ENCODE results near the gene SUPT20HL1.
"Not testable (repeated sequence)": the region's sequence is repeated elsewhere in the genome, so short reads cannot be mapped to it uniquely, and the experiment has no call there.

Gene SUPT20HL1

DNA sequence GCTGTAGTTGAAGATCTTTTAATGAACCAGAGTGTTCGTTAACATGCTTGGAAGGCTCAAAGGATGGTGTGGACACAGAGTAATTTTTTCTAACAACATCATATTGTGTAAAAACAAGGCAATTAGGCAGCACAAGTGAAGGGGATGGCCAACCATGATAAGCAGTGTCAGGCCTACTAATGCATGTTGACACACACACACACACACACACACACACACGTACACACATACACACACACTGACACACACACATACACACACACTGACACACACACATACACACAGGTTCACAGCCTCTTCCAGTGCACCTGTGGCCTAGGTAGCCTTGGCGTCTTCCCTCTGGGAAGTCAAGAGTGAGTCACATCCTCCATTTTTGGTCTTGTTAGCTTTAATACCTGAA lies at the start of gene SUPT20HL1:
TSS of gene SUPT20HL1 (plus strand) at position 368 of the 400 bp plus-strand sequence. CDS start 2,122 bp downstream, outside the sequence.
- DNase-seq: no peak

DNA sequence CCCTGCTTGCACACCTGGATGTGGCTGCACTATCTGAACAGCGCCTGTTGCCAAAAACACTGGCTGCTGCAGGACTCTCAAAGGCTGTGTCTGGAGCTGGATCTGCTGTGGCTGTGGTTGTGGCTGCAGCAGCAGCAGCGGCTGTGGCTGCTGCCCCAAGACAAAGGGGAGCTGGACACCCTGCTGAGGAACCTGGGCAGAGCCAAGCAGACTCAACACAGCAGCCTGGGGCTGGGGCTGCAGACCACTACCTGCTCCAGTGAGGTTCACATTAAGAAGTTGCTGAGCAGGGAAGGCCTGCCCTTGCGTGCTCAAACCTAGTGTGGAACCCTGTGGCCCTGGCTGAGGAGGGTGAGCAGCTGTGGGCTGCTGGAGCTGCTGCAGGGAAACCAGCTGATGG lies 49.5 kb upstream of the SUPT20HL1 start:
- DNase-seq: not testable (repeated sequence)

DNA sequence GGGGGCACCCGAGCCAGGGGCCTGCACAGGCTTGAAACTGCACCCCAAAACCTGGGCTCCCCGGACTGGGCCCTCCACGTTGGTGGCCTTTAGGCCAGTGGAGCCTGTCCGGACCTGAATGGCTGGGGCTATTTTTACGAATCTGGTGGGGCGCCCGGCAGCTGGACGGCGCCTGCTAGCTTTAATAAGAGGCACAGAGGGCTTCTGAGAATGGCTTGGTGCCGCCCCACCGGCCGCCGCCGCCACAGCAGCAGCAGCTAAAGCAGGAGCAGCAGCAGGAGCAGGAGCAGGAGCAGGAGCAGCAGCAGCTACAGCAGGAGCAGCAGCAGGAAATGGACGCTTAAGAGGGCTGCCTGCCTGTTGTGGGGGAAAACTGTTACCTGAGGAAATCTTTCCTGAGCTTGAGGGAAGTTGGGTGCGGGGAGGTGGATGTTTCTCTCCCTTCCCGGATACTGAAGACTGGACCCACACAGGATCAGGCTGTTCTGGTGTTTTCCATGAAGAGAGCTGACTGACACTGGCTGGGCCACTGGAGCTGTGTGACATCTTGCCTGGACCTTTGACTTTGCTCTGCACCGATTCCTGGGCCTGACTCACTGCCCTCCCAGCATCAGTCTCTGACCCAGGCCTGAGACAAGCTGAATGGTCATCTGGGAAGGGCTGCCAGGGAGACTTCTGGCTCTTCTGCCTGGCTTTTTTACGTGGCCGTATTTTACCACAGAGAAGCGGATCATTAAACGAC lies 48.8 kb upstream of the SUPT20HL1 start:
- DNase-seq: not testable (repeated sequence)

DNA sequence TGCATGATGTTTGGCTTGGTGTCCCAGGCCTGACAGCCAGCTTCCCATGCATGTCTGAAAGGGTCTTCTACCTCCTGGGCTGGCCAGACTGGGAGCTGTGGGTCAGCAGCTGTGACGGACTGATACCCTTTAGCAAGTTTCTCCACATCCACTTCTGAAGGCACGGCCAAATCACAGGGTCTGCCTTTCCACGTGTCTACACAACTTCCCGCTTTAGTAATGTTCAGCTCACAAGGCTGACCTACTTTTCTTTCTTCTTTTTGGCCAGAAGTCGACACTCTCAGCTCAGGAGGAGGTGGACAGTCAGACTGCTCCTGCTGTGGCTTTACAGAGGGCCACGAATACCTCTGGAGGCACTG lies 48.2 kb upstream of the SUPT20HL1 start:
- not testable (repeated sequence) for DNase-seq

DNA sequence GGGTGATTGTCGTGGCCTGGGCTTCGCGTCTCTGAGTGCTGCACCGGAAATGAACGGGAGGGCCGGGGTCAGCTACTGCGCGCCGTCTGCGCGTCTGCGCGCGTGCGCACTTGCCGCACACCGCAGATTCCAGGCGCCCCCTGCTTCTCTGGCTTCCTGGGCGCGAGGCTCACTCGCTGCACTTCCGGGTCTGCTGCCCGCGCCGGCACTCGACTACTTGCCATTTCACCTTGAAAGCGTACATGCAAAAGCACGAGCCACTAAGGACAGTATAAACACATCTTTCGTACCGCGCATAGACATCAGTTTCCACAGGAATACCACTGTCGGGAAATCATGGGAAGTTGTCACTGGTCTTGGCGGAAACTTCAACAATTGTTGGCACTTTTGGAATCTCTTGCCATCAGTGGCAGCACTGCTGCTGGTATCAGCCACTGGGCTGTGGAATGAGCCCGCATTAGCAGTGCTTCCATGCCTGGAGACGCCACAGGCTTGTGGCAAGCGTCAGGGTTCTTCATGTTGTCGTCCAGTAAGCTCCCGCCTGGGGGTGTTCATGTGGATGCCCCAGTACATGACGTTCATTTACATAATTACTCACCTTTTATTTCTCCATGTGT lies 46.3 kb upstream of the SUPT20HL1 start, which contains the start of gene SUPT20HL2:
TSS of gene SUPT20HL2 (minus strand) at position 51 of the 617 bp plus-strand sequence. CDS start 754 bp downstream, outside the sequence.
- no peak for DNase-seq

DNA sequence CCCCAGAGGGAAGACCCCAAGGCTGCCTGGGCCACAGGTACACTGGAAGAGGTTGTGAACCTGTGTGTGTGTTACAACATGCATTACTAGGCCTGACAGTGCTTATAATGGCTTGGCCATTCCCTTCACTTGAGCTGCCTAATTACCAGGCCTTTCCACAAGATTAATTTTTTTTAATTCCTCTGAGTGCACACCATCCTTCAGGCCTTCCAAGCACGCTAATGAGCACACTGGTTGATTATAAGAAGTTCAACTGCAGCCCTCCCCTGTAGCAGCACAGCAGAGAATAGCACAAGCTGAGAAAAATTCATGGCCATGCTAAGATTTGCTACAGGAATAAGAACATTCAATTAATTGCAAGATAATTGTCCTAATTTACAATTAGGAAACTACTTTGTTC lies 44.3 kb upstream of the SUPT20HL1 start:
- DNase-seq: no peak

DNA sequence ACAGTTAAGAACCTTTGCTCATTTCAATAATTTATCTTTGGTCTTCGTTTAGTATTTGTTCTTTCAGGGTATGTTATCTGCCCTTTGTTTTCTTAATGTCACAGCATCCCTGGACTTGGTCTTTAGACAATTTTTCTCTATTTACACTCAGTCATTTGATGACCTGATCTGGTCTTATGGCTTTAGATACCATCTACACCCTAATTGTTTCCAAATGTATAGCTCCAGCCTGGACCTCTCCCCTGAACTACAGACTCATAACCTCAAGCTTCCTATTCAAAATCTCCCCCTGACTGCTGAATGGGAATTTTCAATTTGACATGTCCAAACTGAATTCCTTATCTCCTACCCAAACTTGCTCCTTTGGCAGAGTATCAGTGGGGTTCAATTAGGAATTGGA lies 42.9 kb upstream of the SUPT20HL1 start:
- DNase-seq: no peak

DNA sequence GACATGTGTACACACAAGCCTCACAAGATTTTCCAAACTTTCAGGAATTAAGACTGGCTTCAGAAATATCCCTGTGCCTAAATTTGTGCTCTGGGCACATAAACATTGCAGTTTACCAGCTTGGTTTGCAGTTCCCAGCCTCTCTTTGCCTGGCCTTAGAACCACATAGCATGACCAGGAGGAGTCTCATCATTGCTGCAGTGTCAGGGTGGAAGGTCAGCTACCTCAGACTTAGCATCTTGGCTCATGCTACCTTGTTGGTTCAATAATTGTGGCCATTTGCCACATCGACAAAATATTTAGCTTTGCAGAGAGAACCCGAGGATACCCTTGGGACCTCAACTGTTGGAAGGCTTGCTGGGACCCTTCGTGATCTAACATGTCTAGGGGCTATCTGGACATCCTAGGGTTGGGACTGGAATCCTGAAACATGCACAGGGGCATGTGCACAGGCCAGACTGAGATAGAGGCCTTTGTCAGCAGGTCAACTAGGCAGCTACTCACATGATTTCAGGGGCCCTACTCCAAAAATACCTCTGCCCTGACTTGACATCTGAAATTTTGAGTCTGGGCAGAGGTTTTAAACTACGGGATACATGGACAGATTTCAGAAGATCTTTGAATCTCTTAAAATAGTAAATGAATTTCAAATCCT lies 38.6 kb upstream of the SUPT20HL1 start:
- no peak for DNase-seq

DNA sequence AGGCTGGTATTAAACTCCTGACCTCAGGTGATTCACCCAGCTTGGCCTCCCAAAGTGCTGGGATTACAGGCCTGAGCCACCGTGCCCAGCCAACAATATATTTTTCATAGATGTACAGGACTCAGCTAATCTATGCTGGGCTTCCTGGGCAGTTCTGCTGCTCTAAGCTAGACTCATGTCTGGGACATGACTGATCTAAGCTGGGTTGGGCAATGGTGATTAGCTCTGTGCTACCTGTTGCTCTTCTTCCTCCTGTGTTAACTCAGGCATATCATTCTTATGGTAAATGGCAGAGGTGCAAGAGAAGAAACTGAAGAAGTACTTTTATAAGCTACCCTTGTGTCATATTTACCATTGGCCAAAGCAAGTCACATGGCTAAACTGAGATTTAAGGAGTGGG lies 35.2 kb upstream of the SUPT20HL1 start:
- no peak for DNase-seq

DNA sequence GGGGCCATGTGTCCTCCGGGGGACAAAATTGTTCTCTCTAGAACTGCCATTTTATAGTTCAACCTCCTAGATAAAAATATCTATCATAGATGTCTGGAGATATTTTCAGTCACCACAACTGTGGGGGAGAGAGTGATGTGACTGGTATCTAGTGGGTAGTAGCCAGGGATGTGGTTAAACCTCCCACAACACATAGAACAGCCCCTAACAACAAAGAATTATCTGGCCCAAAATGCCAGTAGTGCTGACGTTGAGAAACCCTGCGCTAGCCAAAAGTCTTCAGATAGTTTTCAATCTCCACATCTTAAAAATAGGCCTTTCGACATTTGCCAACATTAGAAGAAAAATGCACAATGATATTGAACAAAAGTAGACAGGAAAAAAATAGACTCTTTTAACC lies 27.6 kb upstream of the SUPT20HL1 start:
- DNase-seq: no peak

DNA sequence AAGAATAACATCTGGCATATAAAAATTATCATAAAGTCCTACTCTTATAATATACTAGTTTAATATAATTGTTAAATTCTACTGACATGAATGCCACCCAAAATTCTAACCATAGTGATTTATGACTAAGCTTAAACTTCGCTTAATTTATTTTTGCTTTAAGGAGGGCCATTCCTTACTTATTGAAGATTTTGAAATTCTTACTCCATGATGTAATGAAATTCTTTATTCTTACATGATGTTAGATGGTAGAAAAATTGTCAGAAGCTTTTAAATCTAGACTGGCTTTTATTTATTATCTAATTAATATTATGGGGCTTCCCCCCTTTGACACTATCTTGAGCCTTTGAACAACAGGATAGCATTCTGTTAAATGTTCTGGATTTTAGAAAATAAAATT lies 27.1 kb upstream of the SUPT20HL1 start:
- DNase-seq: no peak

DNA sequence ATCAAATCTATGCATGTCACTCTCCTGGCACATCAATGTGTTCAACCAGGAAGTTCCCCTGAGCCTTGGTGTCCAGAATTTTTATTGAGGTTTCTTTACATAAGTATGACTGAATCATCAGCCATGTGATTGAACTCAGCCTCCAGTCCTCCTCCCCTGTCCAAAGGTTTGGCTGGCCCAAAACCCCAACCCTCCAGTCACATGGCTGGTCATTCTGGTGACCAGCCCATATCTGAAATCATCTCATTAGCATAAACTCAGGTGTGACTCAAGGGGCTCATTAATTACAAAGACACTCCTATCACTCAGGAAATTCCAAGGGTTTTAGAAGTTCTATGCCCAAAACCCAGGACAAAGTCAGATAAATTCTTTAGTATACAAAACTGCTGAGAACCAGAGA lies 26.0 kb upstream of the SUPT20HL1 start:
- DNase-seq: no peak

DNA sequence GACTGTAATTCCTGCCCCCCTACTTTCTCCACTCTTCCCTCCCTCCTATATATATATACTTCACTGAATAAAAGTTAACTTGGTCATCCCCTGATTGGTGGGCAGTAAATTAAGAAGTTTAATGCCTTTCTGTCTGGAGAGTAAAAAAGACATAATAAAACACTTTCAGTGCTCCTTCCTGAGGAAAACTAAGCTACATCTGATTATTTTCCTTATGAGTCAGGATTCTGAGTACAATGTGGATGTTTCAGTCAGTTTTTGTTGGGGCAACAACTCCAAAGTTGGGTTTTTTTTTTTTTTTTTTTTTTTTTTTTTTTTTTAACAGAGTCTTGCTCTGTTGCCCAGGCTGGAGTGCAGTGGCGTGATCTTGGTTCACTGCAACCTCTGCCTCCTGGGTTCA lies 24.6 kb upstream of the SUPT20HL1 start:
- DNase-seq: no peak

DNA sequence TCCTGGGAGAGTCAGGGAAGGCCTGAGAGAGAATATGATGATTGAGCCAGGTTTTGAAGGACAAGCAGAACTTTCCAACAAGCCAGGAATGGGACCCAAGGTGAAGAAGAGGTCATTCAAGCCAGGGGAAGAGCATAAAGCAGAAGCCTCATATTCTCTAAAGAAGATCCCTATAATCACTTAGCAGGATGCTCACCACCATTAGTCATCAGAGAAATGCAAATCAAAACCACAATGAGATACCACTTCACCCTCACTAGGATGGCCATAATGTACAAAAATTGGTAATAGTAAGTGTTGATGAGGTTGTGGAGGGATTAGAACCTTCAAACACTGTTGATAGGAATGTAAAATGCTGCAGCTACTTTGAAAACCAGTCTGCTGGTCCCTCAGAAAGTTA lies 20.5 kb upstream of the SUPT20HL1 start:
- DNase-seq: no peak

DNA sequence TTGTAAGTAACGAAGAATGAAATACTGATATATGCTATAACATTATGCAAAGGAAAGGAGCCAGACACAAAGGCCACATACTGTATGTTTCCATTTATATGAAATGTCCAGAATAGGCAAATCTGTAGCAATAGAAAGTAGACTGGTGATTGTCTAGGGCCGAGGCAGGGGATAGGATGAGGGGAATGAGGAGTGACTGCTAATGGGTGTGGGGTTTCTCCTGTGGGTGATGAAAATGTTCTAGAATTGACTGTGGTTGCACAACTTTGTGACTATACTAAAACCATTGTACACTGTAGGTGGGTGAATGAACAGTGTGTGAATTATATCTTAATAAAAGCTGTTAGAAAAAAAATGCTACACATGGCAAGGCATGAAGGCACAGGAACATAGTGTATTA lies 19.9 kb upstream of the SUPT20HL1 start:
- DNase-seq: no peak

DNA sequence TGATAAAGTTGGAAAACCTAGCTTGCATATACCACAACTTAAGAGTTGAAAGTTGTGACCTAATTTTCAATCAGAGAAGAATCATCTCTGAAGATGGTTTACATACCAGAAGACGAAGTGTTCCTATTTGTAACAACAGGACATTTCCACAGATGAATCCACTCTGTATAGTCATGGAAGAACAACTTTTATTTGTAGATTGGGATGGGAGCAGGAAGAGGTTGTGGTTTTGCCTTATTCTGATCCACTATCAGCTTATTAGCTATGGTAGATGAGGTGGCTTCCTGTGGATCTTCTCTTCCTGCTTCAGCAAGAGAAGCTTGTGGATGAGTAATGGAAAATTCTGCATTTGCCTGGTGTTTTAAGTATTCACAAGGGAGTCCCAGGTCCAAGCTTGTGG lies 18.6 kb upstream of the SUPT20HL1 start:
- DNase-seq: no peak

DNA sequence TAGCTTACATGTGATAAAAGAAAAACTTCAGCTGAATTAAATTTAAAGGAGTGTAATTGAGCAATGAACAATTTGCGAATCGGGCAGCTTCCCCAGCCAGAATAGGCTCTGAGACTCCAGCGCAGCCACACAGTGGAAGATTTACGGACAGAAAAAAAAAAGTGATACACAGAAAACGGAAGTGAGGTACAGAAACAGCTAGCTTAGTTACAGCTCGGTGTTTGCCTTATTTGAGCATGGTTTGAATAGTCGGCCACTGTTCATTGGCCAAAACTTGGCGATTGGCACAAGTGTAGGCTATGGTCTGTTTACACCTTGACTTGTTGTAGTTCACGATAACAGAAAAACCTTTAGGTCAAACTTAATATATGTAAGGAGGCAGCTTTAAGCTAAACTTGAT lies 16.7 kb upstream of the SUPT20HL1 start:
- DNase-seq: no peak

DNA sequence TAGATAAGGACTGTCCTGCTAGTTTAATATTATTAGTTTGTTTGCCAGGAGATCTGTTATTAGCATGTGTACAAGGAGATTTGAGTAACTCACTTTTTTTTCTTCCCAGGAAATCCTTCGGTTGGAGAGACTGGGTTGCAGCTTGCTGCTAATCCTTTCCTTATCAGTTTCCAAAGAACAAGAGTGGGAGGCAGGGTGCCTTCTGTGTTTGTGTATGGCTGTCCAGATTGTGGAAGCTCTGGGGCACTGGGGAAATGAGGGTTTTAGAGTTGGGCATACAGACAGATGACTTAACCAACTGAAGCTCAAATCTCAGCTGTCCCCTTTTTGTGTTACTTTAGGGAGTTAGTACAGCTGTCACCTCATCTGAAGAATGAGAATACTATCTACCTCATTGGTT lies 12.6 kb upstream of the SUPT20HL1 start:
- DNase-seq: no peak

DNA sequence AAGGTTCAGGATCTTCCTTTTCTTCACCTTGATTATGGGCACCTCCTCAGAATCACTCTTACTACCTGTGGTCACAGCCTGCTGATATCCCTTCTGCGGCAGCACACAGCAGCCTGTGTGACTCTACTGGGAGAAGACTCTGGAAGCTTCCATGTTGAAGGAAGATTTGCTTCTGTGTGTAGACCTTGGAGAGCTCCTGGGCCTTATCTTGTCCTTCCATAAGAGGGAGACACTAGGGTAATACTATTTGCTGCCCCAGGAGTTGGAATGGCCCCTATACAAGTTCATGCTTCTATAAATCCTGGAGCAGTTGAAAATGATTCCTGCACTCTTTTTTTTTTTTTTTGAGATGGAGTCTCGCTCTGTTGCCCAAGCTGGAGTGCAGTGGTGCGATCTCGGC lies 10.2 kb upstream of the SUPT20HL1 start:
- no peak for DNase-seq

DNA sequence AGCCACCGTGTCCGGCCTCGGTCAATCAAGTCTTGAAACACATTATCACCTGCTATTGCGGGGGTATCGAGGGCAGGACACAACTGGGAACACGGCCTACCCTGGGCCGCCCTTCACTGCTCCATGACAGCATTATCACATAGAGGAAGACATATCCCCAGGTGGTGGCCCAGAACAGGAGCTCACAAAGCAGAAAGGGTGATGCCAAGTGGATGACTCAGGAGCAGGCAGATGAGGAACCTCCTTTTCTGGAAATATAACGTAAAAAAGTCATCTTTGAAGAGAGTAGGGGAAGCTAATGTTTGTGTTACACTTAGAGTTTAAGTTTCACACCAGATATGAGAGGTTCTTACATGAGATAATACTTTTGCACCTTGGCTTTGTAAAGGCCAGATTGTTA lies 5.3 kb upstream of the SUPT20HL1 start:
- no peak for DNase-seq

DNA sequence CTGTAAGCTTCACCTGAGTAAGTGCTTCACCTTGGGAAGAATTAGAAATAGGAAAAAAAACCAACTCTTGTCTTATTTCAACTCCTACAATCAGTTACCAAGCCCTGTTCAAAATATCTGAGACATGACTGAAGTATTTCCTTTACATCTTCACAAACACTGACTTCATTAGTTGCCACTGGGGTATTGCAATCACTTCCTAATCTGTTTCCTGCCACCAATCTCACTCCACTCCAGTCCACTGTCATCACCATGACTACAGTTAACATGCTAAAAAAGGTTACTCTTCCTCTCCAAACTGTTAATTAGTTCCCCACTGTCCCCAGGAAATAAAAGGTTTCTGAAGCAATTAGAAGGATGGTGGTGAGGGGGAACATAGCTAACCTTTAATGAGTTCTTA lies 3.3 kb upstream of the SUPT20HL1 start:
- no peak for DNase-seq

DNA sequence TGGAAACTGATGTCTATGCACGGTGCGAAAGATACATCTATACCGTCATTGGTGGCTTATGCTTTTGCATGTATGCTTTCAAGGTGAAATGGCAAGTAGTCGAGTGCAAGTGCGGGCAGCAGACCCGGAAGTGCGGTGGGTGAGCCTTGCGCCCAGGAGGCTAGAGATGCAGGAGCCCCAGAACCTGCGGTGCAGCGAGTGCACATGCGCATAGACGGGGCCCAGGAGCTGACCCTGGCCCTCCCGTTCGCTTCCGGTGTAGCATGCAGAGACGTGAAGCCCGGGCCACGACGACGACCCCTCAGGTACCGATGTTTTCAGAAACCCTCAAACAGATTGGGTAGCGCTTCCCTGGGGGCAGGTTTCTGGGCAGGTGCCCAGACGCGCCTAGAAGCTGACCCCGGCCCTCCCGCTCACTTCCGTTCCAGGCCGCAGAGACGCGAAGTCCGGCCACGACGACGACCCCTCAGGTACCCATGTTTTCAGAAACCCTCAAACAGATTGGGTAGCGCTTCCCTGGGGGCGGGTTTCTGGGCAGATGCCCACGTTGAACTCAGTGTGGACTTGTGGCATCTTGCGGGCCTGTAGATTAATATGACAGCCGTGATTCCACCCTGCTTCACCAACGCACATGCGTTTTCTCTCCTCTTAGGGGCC lies 1.8 kb downstream of the SUPT20HL1 start:
- DNase-seq: not testable (repeated sequence)

DNA sequence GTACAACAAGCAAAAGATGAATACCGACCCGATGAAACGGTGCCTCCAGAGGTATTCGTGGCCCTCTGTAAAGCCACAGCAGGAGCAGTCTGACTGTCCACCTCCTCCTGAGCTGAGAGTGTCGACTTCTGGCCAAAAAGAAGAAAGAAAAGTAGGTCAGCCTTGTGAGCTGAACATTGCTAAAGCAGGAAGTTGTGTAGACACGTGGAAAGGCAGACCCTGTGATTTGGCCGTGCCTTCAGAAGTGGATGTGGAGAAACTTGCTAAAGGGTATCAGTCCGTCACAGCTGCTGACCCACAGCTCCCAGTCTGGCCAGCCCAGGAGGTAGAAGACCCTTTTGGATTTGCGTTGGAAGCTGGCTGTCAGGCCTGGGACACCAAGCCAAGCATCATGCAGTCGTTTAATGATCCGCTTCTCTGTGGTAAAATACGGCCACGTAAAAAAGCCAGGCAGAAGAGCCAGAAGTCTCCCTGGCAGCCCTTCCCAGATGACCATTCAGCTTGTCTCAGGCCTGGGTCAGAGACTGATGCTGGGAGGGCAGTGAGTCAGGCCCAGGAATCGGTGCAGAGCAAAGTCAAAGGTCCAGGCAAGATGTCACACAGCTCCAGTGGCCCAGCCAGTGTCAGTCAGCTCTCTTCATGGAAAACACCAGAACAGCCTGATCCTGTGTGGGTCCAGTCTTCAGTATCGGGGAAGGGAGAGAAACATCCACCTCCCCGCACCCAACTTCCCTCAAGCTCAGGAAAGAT lies 3.2 kb downstream of the SUPT20HL1 start:
- DNase-seq: not testable (repeated sequence)

Data from NCI-H187 treated with DMSO at 0.1 percent for 48 hours (cell line).